ENCODE results near the gene ZNF556. TPM values are rescaled to one million over a fixed set of nuclear protein-coding genes. Genes with fewer than 3 reads are reported as not detected.

ZNF556 gene
- 1.0 TPM for polyA plus RNA-seq (ENCODE audit: insufficient read length)
- long read RNA-seq, donor 1 = 0 reads
- long read RNA-seq, donor 2, full-length matches to known transcripts = 1 of 1 reads
- long read RNA-seq, donor 2, partial matches to known transcripts = 0 of 1 reads
- long read RNA-seq, donor 2, other reads (novel, unspliced or antisense) = 0 of 1 reads
- long read RNA-seq, donor 3 = 0 reads
- long read RNA-seq, donor 4 = 0 reads
- long read RNA-seq, donor 5 = 0 reads
- long read RNA-seq, donor 6 = 0 reads
- long read RNA-seq, donor 7, partial matches to known transcripts = 0 of 1 reads
- long read RNA-seq, donor 7, other reads (novel, unspliced or antisense) = 0 of 1 reads
- long read RNA-seq, donor 8, partial matches to known transcripts = 0 of 1 reads
- long read RNA-seq, donor 8, other reads (novel, unspliced or antisense) = 0 of 1 reads

- DNase-seq = no peak
Observed at GRCh38 chr19:2867025-2867991, at the start of gene ZNF556. Gene ZNF556, plus strand, starts transcription at chr19:2867335. Its CDS starts 87 bp downstream, at chr19:2867422.

GRCh38 chr19:2819540-2820111 lies 47.5 kb upstream of the ZNF556 start, which contains the start of gene ZNF554:
Gene ZNF554, plus strand, starts transcription at chr19:2819868. Its CDS starts 204 bp downstream, at chr19:2820072.
- DNase-seq = peak; percentile 95

- DNase-seq = peak; percentile 4
Observed at GRCh38 chr19:2820112-2820702, 46.9 kb upstream of the ZNF556 start.

GRCh38 chr19:2822846-2823245 lies 44.3 kb upstream of the ZNF556 start:
- DNase-seq = no peak

GRCh38 chr19:2823646-2824045 lies 43.5 kb upstream of the ZNF556 start:
- no peak for DNase-seq

GRCh38 chr19:2824129-2824528 lies 43.0 kb upstream of the ZNF556 start:
- DNase-seq = no peak

GRCh38 chr19:2827022-2827421 lies 40.1 kb upstream of the ZNF556 start:
- no peak for DNase-seq

GRCh38 chr19:2827840-2828489 lies 39.2 kb upstream of the ZNF556 start:
- DNase-seq = no peak

GRCh38 chr19:2834294-2834871 lies 32.8 kb upstream of the ZNF556 start:
- no peak for DNase-seq

GRCh38 chr19:2837430-2837829 lies 29.7 kb upstream of the ZNF556 start:
- no peak for DNase-seq

GRCh38 chr19:2840794-2841791 lies 26.0 kb upstream of the ZNF556 start, which contains the start of gene ZNF555:
Gene ZNF555, plus strand, starts transcription at chr19:2841475. Its CDS starts 98 bp downstream, at chr19:2841573.
- peak; percentile 99 for DNase-seq

- DNase-seq = peak; percentile 4
Observed at GRCh38 chr19:2841855-2842574, 25.1 kb upstream of the ZNF556 start.

- no peak for DNase-seq
Observed at GRCh38 chr19:2845107-2845506, 22.0 kb upstream of the ZNF556 start.

- no peak for DNase-seq
Observed at GRCh38 chr19:2846180-2846894, 20.8 kb upstream of the ZNF556 start.

- DNase-seq = no peak
Observed at GRCh38 chr19:2847507-2847906, 19.6 kb upstream of the ZNF556 start.

- DNase-seq = no peak
Observed at GRCh38 chr19:2848616-2849015, 18.5 kb upstream of the ZNF556 start.

GRCh38 chr19:2850256-2850925 lies 16.7 kb upstream of the ZNF556 start:
- DNase-seq = no peak

GRCh38 chr19:2852598-2852997 lies 14.5 kb upstream of the ZNF556 start:
- no peak for DNase-seq

Measured in left kidney (tissue), 8 donors.